ENCODE data around the gene NRG3. TPM values are rescaled to one million over a fixed set of nuclear protein-coding genes. Genes with fewer than 3 reads are reported as not detected.

The NRG3 gene
- total RNA-seq, 6 donors from 2014 or later = 0.44 to 2.7 (median 1.5) TPM; not detected in 1

- H3K36me3 ChIP-seq = no peaks in the 10 kb centered on the region
- DNase-seq (no peak), ATAC-seq (ENCODE audit: low FRiP score in 2 of 2) (no peak)
- no peak overlapping the region for H3K4me3 ChIP-seq
- no peak overlapping the region for H3K27ac ChIP-seq
- no peaks in the 10 kb centered on the region for H3K9me3 ChIP-seq
- no peaks in the 10 kb centered on the region for H3K27me3 ChIP-seq
- TF ChIP-seq CTCF (IDR thresholded peaks at IDR 0.05) (no peak), POLR2AphosphoS5 (IDR thresholded peaks at IDR 0.05) (no peak), POLR2A (IDR thresholded peaks at IDR 0.05) (no peak), EP300 (IDR thresholded peaks at IDR 0.05) (no peak)
- WGBS, 2 donors = 45 to 60% methylated on average over 1 of the region's 1 CpG
- H3K4me1 ChIP-seq = no peaks in the 10 kb centered on the region
Observed at GRCh38 chr10:82572744-82573143, 697.8 kb downstream of the NRG3 start.

GRCh38 chr10:82574081-82574480, 699.1 kb downstream of the NRG3 start:
- WGBS, 2 donors = 60 to 77% methylated on average over 2 of the region's 2 CpGs
- H3K4me3 ChIP-seq = no peak overlapping the region
- no peak for TF ChIP-seq CTCF (IDR thresholded peaks at IDR 0.05)
- no peak for TF ChIP-seq EP300 (IDR thresholded peaks at IDR 0.05)
- TF ChIP-seq POLR2A (IDR thresholded peaks at IDR 0.05) = no peak
- no peak for TF ChIP-seq POLR2AphosphoS5 (IDR thresholded peaks at IDR 0.05)
- H3K36me3 ChIP-seq = no peaks in the 10 kb centered on the region
- no peaks in the 10 kb centered on the region for H3K27me3 ChIP-seq
- ATAC-seq (ENCODE audit: low FRiP score in 2 of 2) = no peak
- no peak for DNase-seq
- H3K27ac ChIP-seq = no peak overlapping the region
- no peaks in the 10 kb centered on the region for H3K4me1 ChIP-seq
- no peaks in the 10 kb centered on the region for H3K9me3 ChIP-seq

DNA sequence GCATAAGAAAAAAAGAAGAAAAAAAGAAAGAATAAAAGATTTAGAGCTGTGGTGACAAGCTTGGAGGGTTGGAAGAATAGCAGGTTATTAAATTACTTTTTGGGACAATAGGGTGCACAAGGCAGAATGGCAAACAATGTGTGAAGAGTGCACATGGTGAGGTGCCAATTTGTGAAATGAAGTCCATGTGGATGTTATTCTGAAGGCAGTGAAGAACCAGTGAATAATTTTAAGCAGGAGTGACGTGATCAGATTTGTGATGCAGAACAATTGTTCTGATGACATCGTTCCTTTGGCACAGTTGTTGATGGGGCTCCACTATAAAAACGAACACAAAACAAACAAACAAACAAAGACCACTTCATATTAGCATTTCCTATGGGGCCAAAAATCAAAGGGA, 700.3 kb downstream of the NRG3 start:
- DNase-seq (no peak), ATAC-seq (ENCODE audit: low FRiP score in 2 of 2) (no peak)
- Histone ChIP-seq H3K9me3 (no peaks in the 10 kb centered on the region), H3K27me3 (no peaks in the 10 kb centered on the region), H3K27ac (no peak overlapping the region), H3K36me3 (no peaks in the 10 kb centered on the region), H3K4me3 (no peak overlapping the region), H3K4me1 (no peaks in the 10 kb centered on the region)
- no peak for TF ChIP-seq CTCF (IDR thresholded peaks at IDR 0.05)
- no peak for TF ChIP-seq POLR2AphosphoS5 (IDR thresholded peaks at IDR 0.05)
- TF ChIP-seq POLR2A (IDR thresholded peaks at IDR 0.05) = no peak
- TF ChIP-seq EP300 (IDR thresholded peaks at IDR 0.05) = no peak
- 71% methylated on average over 3 of the region's 3 CpGs for WGBS, 2 donors

GRCh38 chr10:82576093-82576492, 701.1 kb downstream of the NRG3 start:
- Histone ChIP-seq H3K4me1 (no peaks in the 10 kb centered on the region), H3K27me3 (no peaks in the 10 kb centered on the region), H3K27ac (no peak overlapping the region), H3K36me3 (no peaks in the 10 kb centered on the region), H3K4me3 (no peak overlapping the region), H3K9me3 (no peaks in the 10 kb centered on the region)
- TF ChIP-seq EP300 (IDR thresholded peaks at IDR 0.05) (no peak), POLR2AphosphoS5 (IDR thresholded peaks at IDR 0.05) (no peak), POLR2A (IDR thresholded peaks at IDR 0.05) (no peak), CTCF (IDR thresholded peaks at IDR 0.05) (no peak)
- ATAC-seq (ENCODE audit: low FRiP score in 2 of 2) (no peak), DNase-seq (no peak)

DNA sequence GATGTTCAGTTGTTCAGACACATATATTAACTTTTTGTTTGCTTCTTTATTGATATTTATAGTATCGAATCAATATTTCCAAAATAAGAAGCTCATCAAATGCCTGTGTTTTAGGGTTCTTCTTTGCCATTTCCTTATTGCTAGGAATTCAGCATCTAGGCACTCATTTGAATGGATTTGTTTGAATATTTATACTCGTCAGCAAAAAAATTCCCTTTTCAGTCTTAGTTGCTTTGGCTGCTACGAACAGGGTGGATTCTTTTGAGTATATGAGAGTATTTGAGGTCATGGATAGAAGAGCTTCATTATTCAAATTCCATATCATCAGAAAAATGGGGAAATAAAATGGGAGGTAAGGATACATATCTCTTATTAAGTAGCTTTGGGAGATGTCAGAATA, 706.9 kb downstream of the NRG3 start:
- H3K4me3 ChIP-seq = no peak overlapping the region
- no peaks in the 10 kb centered on the region for H3K27me3 ChIP-seq

More for the DNA sequence above, 706.9 kb downstream of the NRG3 start:
- Histone ChIP-seq H3K27ac (no peak overlapping the region), H3K9me3 (no peaks in the 10 kb centered on the region), H3K36me3 (no peaks in the 10 kb centered on the region), H3K4me1 (no peaks in the 10 kb centered on the region)
- 75 to 81% methylated on average over 3 of the region's 3 CpGs for WGBS, 2 donors
- TF ChIP-seq POLR2AphosphoS5 (IDR thresholded peaks at IDR 0.05) (no peak), EP300 (IDR thresholded peaks at IDR 0.05) (no peak), POLR2A (IDR thresholded peaks at IDR 0.05) (no peak)
- no peak for ATAC-seq (ENCODE audit: low FRiP score in 2 of 2)
- DNase-seq = no peak

Measured in upper lobe of left lung (tissue), 6 donors.